Type B pancreatic cell (in vitro differentiated cells): ENCODE data around the gene DGKZ. TPM values are rescaled to one million over a fixed set of nuclear protein-coding genes. Genes with fewer than 3 reads are reported as not detected.
A peak's percentile ranks its signal among the peaks of the same experiment; 100 is the strongest.

Experiments
- DNase-seq: peaks from one replicate; pipeline ENCODE4 v3.0.0; 2021; ENCODE audit warnings: mixed read lengths; ENCODE audit not compliant: unreplicated experiment; ENCODE audit errors: extremely low spot score
- H3K27ac Mint-ChIP-seq: 2 replicates; pipeline ENCODE4 v1.8.0; 2021; ENCODE audit warnings: mild to moderate bottlenecking, mixed read lengths
- H3K27me3 Mint-ChIP-seq: 2 replicates; pipeline ENCODE4 v1.8.0; 2021; ENCODE audit warnings: mixed read lengths
- H3K36me3 Mint-ChIP-seq: 2 replicates; pipeline ENCODE4 v1.8.0; 2021; ENCODE audit warnings: mixed read lengths
- H3K4me1 Mint-ChIP-seq: one replicate; pipeline ENCODE4 v1.8.0; 2021; ENCODE audit warnings: mixed read lengths; ENCODE audit not compliant: unreplicated experiment
- H3K4me3 Mint-ChIP-seq: 2 replicates; pipeline ENCODE4 v1.8.0; 2021; ENCODE audit warnings: mild to moderate bottlenecking, mixed read lengths
- H3K9me3 Mint-ChIP-seq: 2 replicates; pipeline ENCODE4 v1.8.0; 2021; ENCODE audit warnings: mixed read lengths
- total RNA-seq: library from RNA; stranded (reverse); gene quantifications from 2 replicates; pipeline ENCODE4 v1.2.1, GENCODE V29; 2021; ENCODE audit warnings: low replicate concordance
- TF ChIP-seq, protein P1 (sequence below): fragments of 200-600 bp; sonication (generic); conservative IDR thresholded peaks from 2 replicates; pipeline ENCODE4 v1.5.0; 2021; ENCODE audit warnings: antibody characterized with exemption, mild to moderate bottlenecking

The DGKZ gene
- total RNA-seq, 1 donor from 2014 or later = 50.0 TPM

DNA sequence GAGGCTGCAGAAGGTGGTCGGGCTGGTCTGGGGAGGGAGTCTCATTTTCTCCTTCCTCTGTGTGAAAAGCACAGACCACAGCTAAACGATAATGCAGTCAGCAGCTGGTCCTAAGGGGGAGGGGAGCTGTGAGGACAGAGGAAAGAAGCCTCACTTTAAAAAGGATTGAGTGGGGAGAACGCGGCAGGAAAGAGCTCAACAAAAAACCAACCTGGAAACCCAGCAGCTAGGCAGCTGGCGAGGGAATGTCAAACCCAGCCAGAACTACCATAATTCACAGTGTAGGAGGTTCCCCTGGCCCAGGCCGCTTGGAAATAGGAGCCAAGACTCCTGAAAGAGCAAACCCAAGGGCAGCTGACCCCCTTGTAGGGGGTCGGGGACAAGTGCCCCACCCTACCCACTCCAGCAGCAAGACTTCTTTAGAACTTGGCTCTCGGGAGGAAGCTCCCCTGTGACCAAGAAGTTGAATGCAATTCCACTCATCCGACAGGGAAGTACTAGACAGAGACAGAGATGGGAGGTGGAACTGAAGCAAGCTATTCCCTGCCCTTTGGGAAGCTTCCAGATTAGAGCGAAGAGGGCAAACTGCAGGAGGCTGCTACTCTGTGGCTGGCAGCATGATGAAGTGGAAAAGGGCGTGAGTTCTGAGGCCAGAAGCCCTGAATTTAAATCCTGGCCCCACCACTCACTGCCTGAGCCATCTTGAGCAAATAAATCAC lies 16.5 kb upstream of the DGKZ start:
- no peaks in the 10 kb centered on the region for H3K9me3 Mint-ChIP-seq
- H3K4me3 Mint-ChIP-seq = peak overlapping the region; percentile 77
- peaks cover 36% of the 10 kb centered on the region for H3K4me1 Mint-ChIP-seq
- H3K36me3 Mint-ChIP-seq = peaks cover 4% of the 10 kb centered on the region
- H3K27me3 Mint-ChIP-seq = peaks cover 64% of the 10 kb centered on the region
- TF ChIP-seq, protein P1, sequence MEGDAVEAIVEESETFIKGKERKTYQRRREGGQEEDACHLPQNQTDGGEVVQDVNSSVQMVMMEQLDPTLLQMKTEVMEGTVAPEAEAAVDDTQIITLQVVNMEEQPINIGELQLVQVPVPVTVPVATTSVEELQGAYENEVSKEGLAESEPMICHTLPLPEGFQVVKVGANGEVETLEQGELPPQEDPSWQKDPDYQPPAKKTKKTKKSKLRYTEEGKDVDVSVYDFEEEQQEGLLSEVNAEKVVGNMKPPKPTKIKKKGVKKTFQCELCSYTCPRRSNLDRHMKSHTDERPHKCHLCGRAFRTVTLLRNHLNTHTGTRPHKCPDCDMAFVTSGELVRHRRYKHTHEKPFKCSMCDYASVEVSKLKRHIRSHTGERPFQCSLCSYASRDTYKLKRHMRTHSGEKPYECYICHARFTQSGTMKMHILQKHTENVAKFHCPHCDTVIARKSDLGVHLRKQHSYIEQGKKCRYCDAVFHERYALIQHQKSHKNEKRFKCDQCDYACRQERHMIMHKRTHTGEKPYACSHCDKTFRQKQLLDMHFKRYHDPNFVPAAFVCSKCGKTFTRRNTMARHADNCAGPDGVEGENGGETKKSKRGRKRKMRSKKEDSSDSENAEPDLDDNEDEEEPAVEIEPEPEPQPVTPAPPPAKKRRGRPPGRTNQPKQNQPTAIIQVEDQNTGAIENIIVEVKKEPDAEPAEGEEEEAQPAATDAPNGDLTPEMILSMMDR = no peak
- H3K27ac Mint-ChIP-seq = peak overlapping the region; percentile 2
- DNase-seq = no peak

DNA sequence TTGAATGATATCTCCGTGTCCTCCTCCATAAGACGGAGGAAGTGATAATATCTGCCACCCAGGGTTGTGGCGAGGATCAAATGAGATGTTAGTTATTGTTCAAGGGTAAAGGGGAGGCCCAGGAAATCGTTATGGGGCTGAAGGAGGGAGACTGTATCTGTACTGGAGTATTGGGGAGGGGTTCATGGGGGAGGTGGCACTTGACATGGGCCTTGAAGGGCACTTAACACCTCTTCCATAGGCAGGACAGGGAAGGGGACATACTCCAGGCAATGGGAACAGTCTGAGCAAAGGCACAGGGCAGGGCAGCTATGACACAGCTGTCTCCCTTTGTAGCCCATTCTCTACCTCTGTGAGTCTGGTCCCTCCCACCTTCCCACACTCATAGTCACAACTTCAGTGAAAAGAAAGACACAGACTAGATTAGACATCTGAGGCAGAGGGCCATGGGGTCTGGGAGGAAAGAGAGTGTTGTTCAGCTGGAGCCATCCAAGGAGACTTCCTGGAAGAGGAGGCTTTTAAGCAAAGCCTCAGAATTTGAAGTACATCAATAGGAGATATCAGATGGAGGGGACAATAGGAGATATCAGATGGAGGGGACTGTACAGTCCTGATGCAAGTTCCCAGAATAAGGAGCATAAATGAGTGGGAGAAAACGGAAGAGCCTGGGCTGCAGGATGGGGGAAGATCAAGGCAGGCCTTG lies 15.8 kb upstream of the DGKZ start:
- H3K9me3 Mint-ChIP-seq = no peaks in the 10 kb centered on the region
- peaks cover 4% of the 10 kb centered on the region for H3K36me3 Mint-ChIP-seq
- peaks cover 40% of the 10 kb centered on the region for H3K4me1 Mint-ChIP-seq
- H3K4me3 Mint-ChIP-seq = peak overlapping the region; percentile 77
- TF ChIP-seq, protein P1 = no peak
- no peak for DNase-seq
- H3K27ac Mint-ChIP-seq = peak overlapping the region; percentile 2
- peaks cover 67% of the 10 kb centered on the region for H3K27me3 Mint-ChIP-seq

DNA sequence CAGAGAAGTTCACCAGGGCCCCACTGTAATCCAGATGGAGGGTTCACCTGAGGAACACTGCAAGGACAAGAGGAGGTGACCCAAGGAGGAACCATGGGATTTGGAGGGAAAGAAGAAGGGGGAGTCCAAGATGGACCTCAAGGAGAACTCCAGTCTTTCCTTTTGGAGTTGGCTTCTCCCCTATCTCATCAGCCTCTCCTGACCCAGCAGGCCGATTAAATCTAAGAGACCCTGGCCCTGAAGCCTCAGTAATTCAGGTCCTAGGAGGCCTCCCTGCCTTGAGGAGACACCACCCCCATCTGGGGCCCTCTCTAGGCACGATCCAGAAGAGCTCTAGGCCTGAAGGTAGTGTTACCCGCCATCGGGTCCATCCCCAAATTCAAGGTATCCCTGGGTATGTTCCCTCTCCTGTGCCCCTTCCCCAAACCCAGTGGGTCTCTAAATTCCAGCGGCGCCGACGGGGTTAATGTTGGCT lies 15.1 kb upstream of the DGKZ start:
- TF ChIP-seq, protein P1 = no peak
- Mint-ChIP-seq H3K27me3 (peaks cover 61% of the 10 kb centered on the region), H3K36me3 (peaks cover 4% of the 10 kb centered on the region), H3K4me3 (peak overlapping the region; percentile 77), H3K27ac (no peak overlapping the region), H3K4me1 (peaks cover 34% of the 10 kb centered on the region), H3K9me3 (no peaks in the 10 kb centered on the region)
- DNase-seq = no peak

DNA sequence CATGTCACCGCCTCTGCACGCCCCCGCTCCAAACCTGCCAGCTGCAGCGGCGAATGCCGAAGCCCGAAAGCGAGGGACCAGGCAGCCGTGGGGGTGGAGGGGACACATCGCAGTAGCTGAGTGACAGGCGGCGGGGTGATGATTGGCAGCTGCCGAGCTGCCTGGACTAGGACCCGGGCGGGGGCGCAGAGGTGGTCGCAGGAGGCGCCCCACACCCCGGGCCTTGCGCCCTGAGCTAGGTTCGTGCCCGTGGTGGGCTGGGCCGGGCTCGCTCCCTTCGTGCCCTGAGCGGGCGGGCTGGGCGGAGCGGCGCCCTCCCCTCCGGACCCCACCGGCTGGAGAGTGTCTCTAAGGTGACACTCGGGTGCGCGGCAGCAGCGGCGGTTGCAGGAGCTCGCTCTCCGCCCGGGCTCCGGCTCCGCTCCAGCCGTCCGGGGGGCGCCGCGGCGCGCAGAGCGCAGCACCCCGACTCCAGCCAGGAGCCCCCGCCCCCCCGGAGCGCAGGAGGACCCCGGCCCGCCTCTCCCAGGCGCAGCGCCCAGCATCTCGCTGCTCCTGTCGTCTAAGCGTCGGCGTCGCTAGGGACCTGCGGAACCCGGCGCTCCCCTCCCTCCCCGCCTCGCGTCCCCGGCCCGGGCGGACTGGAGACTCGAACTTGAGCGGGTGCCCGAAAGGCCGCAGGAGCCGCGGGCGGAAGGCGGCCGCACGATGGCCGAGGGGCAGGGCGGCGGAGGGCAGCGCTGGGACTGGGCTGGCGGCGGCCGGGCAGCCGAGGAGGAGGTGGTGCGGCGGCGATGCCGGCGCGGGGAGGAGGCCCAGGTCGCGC lies 14.5 kb upstream of the DGKZ start:
- DNase-seq = no peak
- Mint-ChIP-seq H3K27ac (no peak overlapping the region), H3K4me3 (peak overlapping the region; percentile 77), H3K4me1 (peaks cover 30% of the 10 kb centered on the region), H3K27me3 (peaks cover 58% of the 10 kb centered on the region), H3K36me3 (peaks cover 4% of the 10 kb centered on the region), H3K9me3 (no peaks in the 10 kb centered on the region)
- TF ChIP-seq, protein P1 = no peak

DNA sequence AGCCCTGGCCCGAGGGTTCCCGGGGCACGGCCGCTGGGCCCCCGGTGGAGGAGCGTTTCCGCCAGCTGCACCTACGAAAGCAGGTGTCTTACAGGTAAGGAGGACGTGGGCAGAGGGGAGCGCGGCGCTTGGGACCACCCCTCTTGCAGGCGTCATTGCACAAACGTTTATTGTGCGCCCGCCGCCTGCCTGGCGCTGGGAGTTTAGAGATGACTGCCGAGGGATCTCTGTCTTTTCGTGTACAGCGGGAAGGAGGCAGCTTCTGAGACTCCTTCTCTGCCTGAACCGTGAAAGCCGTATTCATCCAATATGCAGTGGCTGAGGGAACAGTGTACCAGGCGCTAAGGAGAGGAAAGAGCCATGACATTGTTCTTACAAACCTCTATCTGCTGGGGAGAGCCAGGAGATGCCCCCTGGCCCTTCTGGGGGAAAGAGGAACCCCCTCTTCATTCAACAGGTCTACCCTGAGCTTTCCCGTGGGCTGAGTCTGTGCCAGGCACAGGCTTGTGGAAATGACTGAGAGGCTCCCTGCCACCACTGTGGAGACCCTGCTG lies 13.8 kb upstream of the DGKZ start:
- TF ChIP-seq, protein P1 = no peak
- DNase-seq = no peak
- Mint-ChIP-seq H3K27me3 (peaks cover 57% of the 10 kb centered on the region), H3K4me1 (peaks cover 31% of the 10 kb centered on the region), H3K36me3 (peaks cover 4% of the 10 kb centered on the region), H3K4me3 (peak overlapping the region; percentile 76), H3K9me3 (no peaks in the 10 kb centered on the region), H3K27ac (no peak overlapping the region)
